Measurements from ENCODE around the gene SOWAHA. TPM values are rescaled to one million over a fixed set of nuclear protein-coding genes. Genes with fewer than 3 reads are reported as not detected.
"Not testable (repeated sequence)": the region's sequence is repeated elsewhere in the genome, so short reads cannot be mapped to it uniquely, and the experiment has no call there.

Gene SOWAHA
- total and polyA plus RNA-seq, 4 donors = 0.18 to 9.5 (median 0.41) TPM; not detected in 1

DNA sequence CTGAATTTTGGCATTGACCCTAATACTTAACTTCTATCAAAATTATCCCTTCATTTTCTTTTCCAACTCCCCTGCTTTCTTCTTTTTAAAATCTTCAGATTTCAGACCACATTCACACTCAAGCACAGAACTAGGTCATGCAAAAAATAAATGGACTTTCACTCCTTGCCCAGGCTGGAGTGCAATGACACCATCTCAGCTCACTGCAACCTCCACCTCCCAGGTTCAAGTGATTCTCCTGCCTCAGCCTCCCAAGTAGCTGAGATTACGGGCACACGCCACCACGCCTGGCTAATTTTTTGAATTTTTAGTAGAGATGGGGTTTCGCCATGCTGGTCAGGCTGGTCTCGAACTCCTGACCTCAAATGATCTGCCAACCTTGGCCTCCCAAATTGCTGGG lies 41.9 kb downstream of the SOWAHA start:
- ATAC-seq (ENCODE audit: low FRiP score); intact Hi-C loops (cut with DNase I); H3K4me3 ChIP-seq (ENCODE audit: low read length in 2 of 2); H3K9me3 ChIP-seq (ENCODE audit: control insufficient read depth, low read length); DNase-seq; H3K4me1 ChIP-seq (ENCODE audit: control insufficient read depth in 1 of 2, insufficient read depth in 2 of 2, low read length in 2 of 2); H3K27ac ChIP-seq (ENCODE audit: low read depth in 1 of 2, low read length in 2 of 2); H3K36me3 ChIP-seq (ENCODE audit: control insufficient read depth in 1 of 2, insufficient read depth in 2 of 2, low read length in 1 of 2); H3K27me3 ChIP-seq (ENCODE audit: control insufficient read depth in 1 of 2, insufficient read depth in 2 of 2, low read length in 1 of 2): not testable (repeated sequence)
- whole genome bisulfite sequencing, 2 donors = 97 to 99% methylated on average over 5 of the region's 5 CpGs

DNA sequence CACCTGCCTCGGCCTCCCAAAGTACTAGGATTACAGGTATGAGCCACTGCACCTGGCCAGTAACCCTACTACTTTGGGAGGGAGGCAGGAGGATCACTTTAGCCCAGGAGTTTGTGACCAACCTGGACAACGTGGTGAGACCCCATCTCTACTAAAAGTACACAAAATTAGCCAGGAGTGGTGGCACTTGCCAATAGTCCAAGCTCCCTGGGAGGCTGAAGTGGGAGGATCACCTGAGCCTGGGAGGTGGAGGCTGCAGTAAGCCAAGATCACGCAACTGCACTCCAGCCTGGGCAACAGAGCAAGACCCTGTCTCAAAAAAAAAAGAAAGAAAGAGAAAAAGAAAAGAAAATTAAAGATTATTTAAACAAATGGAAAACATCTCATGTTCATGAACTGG lies 42.9 kb downstream of the SOWAHA start:
- ATAC-seq (ENCODE audit: low FRiP score) = no peak
- no peaks in the 10 kb centered on the region for H3K4me1 ChIP-seq (ENCODE audit: control insufficient read depth in 1 of 2, insufficient read depth in 2 of 2, low read length in 2 of 2)
- no peaks in the 10 kb centered on the region for H3K36me3 ChIP-seq (ENCODE audit: control insufficient read depth in 1 of 2, insufficient read depth in 2 of 2, low read length in 1 of 2)
- no peaks in the 10 kb centered on the region for H3K9me3 ChIP-seq (ENCODE audit: control insufficient read depth, low read length)
- 84 to 90% methylated on average over 3 of the region's 3 CpGs for WGBS, 2 donors
- no peaks in the 10 kb centered on the region for H3K27me3 ChIP-seq (ENCODE audit: control insufficient read depth in 1 of 2, insufficient read depth in 2 of 2, low read length in 1 of 2)
- no peak overlapping the region for H3K27ac ChIP-seq (ENCODE audit: low read depth in 1 of 2, low read length in 2 of 2)
- intact Hi-C loops (cut with DNase I) = no loop called here
- no peak for DNase-seq
- no peak overlapping the region for H3K4me3 ChIP-seq (ENCODE audit: low read length in 2 of 2)

DNA sequence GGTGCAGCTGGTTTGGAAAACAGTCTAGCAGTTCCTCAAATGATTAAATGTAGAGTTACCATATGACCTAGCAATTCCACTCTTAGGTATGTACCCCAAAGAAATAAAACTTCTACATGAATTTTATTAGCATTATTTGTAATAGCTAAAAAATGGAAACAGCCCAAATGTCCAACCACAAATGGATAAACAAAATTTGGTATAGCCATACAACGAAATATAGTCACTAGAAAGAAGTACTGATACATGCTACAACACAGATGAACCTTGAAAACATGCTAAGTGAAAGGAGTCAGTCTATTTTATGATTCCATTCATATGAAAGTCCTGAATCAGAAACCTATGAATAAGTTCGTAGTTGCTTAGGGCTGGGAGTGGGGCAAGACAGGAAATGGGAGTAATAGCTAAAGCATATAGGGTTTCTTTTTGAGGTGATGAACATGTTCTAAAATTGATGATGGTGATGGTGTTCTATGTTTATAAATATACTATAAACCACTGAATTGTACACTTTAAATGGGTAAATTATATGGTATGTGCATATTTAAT lies 46.9 kb downstream of the SOWAHA start:
- Histone ChIP-seq H3K9me3 (ENCODE audit: control insufficient read depth, low read length) (no peaks in the 10 kb centered on the region), H3K4me3 (ENCODE audit: low read length in 2 of 2) (no peak overlapping the region), H3K27ac (ENCODE audit: low read depth in 1 of 2, low read length in 2 of 2) (no peak overlapping the region), H3K36me3 (ENCODE audit: control insufficient read depth in 1 of 2, insufficient read depth in 2 of 2, low read length in 1 of 2) (no peaks in the 10 kb centered on the region), H3K4me1 (ENCODE audit: control insufficient read depth in 1 of 2, insufficient read depth in 2 of 2, low read length in 2 of 2) (no peaks in the 10 kb centered on the region), H3K27me3 (ENCODE audit: control insufficient read depth in 1 of 2, insufficient read depth in 2 of 2, low read length in 1 of 2) (no peaks in the 10 kb centered on the region)
- intact Hi-C loops (cut with DNase I) = no loop called here
- DNase-seq = no peak
- 76 to 81% methylated on average over 2 of the region's 2 CpGs for WGBS, 2 donors
- no peak for ATAC-seq (ENCODE audit: low FRiP score)

DNA sequence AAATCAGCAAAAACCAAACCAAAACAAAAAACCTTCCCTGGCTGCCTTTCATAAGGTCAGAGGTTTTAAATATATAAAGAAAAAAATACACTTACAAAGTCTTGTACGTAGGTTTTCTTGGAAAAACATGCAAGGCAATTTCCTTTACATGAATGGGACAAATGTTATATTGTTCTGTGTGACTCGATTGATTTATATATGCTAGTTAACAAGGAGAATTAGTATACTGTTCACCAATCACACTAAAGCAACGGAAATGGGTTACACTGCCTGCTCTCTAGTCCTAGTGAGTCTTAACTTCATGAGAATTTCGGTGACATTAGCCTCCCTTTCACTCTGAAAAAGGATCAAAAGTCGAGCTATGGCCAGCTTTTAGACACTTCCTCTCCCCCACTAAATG lies 47.6 kb downstream of the SOWAHA start:
- intact Hi-C loops (cut with DNase I) = no loop called here

DNA sequence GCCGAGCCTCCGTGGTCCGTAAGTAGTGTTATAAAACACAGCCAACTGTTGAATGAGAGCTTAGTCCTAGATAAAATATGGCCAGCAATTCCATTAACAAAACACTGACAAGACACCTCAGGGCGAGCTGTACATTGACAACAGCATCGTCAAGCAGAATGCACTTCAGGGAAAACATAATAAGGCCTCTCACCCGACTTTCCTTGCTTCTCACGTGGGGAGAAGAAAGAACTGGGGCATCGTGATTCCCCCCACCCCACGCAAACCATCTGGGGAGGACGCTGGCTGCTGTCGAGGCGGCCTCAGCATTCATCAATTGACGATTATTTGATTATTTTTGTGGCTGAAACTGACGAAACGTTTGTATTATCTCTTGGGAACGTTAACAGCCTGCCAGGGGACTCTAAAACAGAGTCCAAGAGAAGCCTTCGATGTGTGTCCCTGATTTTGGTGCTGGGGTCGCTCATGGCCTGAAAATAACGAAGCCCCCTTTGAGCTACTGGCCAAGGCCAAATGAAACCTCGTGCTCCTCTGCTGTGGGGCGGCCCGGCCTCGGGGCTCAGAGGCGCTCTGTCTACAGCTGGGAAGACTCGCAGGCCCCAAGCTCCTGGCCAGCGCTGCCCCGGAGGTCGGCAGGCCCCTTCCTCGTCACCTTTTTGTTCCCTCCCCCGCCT lies 52.7 kb downstream of the SOWAHA start:
- Histone ChIP-seq H3K4me3 (ENCODE audit: low read length in 2 of 2) (peak overlapping the region; percentile 10 to 40), H3K27me3 (ENCODE audit: control insufficient read depth in 1 of 2, insufficient read depth in 2 of 2, low read length in 1 of 2) (no peaks in the 10 kb centered on the region), H3K4me1 (ENCODE audit: control insufficient read depth in 1 of 2, insufficient read depth in 2 of 2, low read length in 2 of 2) (no peaks in the 10 kb centered on the region), H3K9me3 (ENCODE audit: control insufficient read depth, low read length) (no peaks in the 10 kb centered on the region), H3K36me3 (ENCODE audit: control insufficient read depth in 1 of 2, insufficient read depth in 2 of 2, low read length in 1 of 2) (no peaks in the 10 kb centered on the region), H3K27ac (ENCODE audit: low read depth in 1 of 2, low read length in 2 of 2) (peak overlapping the region in 1 of 2 donors; percentile 49)
- ATAC-seq (ENCODE audit: low FRiP score) = peak; percentile 65
- no peak for DNase-seq
- intact Hi-C loops (cut with DNase I) = no loop called here
- WGBS, 2 donors = 26 to 32% methylated on average over 29 to 30 of the region's 30 CpGs

More for the DNA sequence above, 47.6 kb downstream of the SOWAHA start:
- H3K9me3 ChIP-seq (ENCODE audit: control insufficient read depth, low read length) = no peaks in the 10 kb centered on the region
- H3K4me3 ChIP-seq (ENCODE audit: low read length in 2 of 2) = no peak overlapping the region
- no peaks in the 10 kb centered on the region for H3K36me3 ChIP-seq (ENCODE audit: control insufficient read depth in 1 of 2, insufficient read depth in 2 of 2, low read length in 1 of 2)
- no peak for DNase-seq
- no peaks in the 10 kb centered on the region for H3K4me1 ChIP-seq (ENCODE audit: control insufficient read depth in 1 of 2, insufficient read depth in 2 of 2, low read length in 2 of 2)
- H3K27ac ChIP-seq (ENCODE audit: low read depth in 1 of 2, low read length in 2 of 2) = no peak overlapping the region
- WGBS, 2 donors = 69 to 70% methylated on average over 5 of the region's 5 CpGs
- no peaks in the 10 kb centered on the region for H3K27me3 ChIP-seq (ENCODE audit: control insufficient read depth in 1 of 2, insufficient read depth in 2 of 2, low read length in 1 of 2)
- no peak for ATAC-seq (ENCODE audit: low FRiP score)

Other genes starting within 250 kb of the SOWAHA start
- not detected for gene IL13, start 155.1 kb upstream of the SOWAHA start, total RNA-seq
- gene IL13, start 155.1 kb upstream of the SOWAHA start, polyA plus RNA-seq = under 1 TPM in 1 of 2 donors, not detected in 1; 0.15 TPM
- gene IL4, start 139.3 kb upstream of the SOWAHA start, total RNA-seq = not detected
- not detected for gene IL4, start 139.3 kb upstream of the SOWAHA start, polyA plus RNA-seq
- gene KIF3A, start 75.8 kb upstream of the SOWAHA start, total RNA-seq = 10 to 100 TPM; 10.1 to 15.1 TPM
- gene KIF3A, start 75.8 kb upstream of the SOWAHA start, polyA plus RNA-seq = 10 to 100 TPM in 1 of 2 donors, 1 to 10 TPM in 1; 4.5 to 11.0 TPM
- not detected for gene CCNI2, start 65.9 kb upstream of the SOWAHA start, total RNA-seq
- gene CCNI2, start 65.9 kb upstream of the SOWAHA start, polyA plus RNA-seq = under 1 TPM in 1 of 2 donors, not detected in 1; 0.38 TPM
- 100 to 1,000 TPM in 1 of 2 donors, 10 to 100 TPM in 1; 56.7 to 103 TPM for gene SEPTIN8, start 36.1 kb upstream of the SOWAHA start, total RNA-seq
- gene SEPTIN8, start 36.1 kb upstream of the SOWAHA start, polyA plus RNA-seq = 10 to 100 TPM; 48.6 to 58.2 TPM
- gene SHROOM1, start 17.3 kb downstream of the SOWAHA start, total RNA-seq = 10 to 100 TPM in 1 of 2 donors, 1 to 10 TPM in 1; 6.1 to 15.0 TPM
- gene SHROOM1, start 17.3 kb downstream of the SOWAHA start, polyA plus RNA-seq = 10 to 100 TPM in 1 of 2 donors, 1 to 10 TPM in 1; 1.4 to 11.7 TPM
- under 1 TPM; 0.19 to 0.39 TPM for gene GDF9, start 53.2 kb downstream of the SOWAHA start, total RNA-seq
- gene GDF9, start 53.2 kb downstream of the SOWAHA start, polyA plus RNA-seq = under 1 TPM in 1 of 2 donors, not detected in 1; 0.84 TPM
- 100 to 1,000 TPM; 212 to 249 TPM for gene UQCRQ, start 53.3 kb downstream of the SOWAHA start, total RNA-seq
- 100 to 1,000 TPM; 249 to 397 TPM for gene UQCRQ, start 53.3 kb downstream of the SOWAHA start, polyA plus RNA-seq
- 1 to 10 TPM; 1.3 to 2.1 TPM for gene LEAP2, start 60.4 kb downstream of the SOWAHA start, total RNA-seq
- gene LEAP2, start 60.4 kb downstream of the SOWAHA start, polyA plus RNA-seq = 1 to 10 TPM in 1 of 2 donors, under 1 TPM in 1; 0.88 to 1.7 TPM
- 100 to 1,000 TPM; 100 to 131 TPM for gene AFF4, start 150.3 kb downstream of the SOWAHA start, total RNA-seq
- 10 to 100 TPM in 1 of 2 donors, 1 to 10 TPM in 1; 8.4 to 17.7 TPM for gene AFF4, start 150.3 kb downstream of the SOWAHA start, polyA plus RNA-seq
- gene ZCCHC10, start 213.2 kb downstream of the SOWAHA start, total RNA-seq = 10 to 100 TPM; 17.3 to 31.4 TPM
- 10 to 100 TPM; 11.3 to 40.8 TPM for gene ZCCHC10, start 213.2 kb downstream of the SOWAHA start, polyA plus RNA-seq
- 100 to 1,000 TPM in 1 of 2 donors, 10 to 100 TPM in 1; 56.1 to 135 TPM for gene HSPA4, start 238.7 kb downstream of the SOWAHA start, total RNA-seq
- 10 to 100 TPM; 51.3 to 54.0 TPM for gene HSPA4, start 238.7 kb downstream of the SOWAHA start, polyA plus RNA-seq

Data from aorta (tissue), 5 donors.